WTC11 (cell line): ENCODE results near the gene PDE11A.

ENCODE experiments used
- CTCF ChIP-seq: fragments of 200-600 bp; IDR thresholded peaks from 2 replicates; pipeline ENCODE4 v1.8.0; 2022; ENCODE audit warnings: antibody characterized with exemption
- ZNF232 ChIP-seq: sonication (generic); formaldehyde crosslinking; IDR thresholded peaks from 2 replicates; pipeline ENCODE4 v1.8.0; 2022; ENCODE audit warnings: mild to moderate bottlenecking, missing genetic modification reagents

DNA sequence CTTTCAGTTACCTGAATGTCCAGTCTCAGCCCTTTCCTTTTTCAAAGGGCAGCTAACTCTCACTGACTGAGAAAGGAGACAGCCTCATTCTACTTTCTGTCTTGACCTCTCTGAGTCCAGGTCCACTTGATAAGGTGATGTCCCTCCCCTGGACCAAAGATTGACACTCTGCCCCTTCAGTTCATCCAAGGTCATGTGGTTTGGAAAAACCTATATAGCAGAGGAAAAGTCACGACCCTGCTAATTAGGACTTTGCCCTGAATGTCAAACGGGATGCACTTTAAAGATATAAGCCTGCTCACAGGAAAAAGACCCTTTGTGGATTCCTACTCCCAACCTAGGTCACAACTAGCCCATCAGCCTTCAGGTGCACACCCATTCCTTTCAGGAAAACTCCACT lies 471.7 kb downstream of the PDE11A start:
- TF ChIP-seq ZNF232 (CRISPR knock-in tag) (no peak), CTCF (no peak)
